ENCODE data around the gene KIF2C.

GRCh38 chr1:44719318-44719717, 20.3 kb upstream of the KIF2C start:
- TF ChIP-seq CTCF (IDR thresholded peaks at IDR 0.05) (no peak), POLR2A (IDR thresholded peaks at IDR 0.05) (no peak)

Data from uterus (tissue), 2 donors.